ENCODE measurements around the gene PSG3.
A peak's percentile ranks its signal among the peaks of the same experiment; 100 is the strongest.
"Not testable (repeated sequence)": the region's sequence is repeated elsewhere in the genome, so short reads cannot be mapped to it uniquely, and the experiment has no call there.

PSG3 gene

GRCh38 chr19:42695811-42696503 is 44.3 kb downstream of the PSG3 start:
- no peak for DNase-seq (ENCODE audit: low spot score)

- peak; percentile 57 for DNase-seq (ENCODE audit: low spot score)
Observed at GRCh38 chr19:42693760-42694350, 46.4 kb downstream of the PSG3 start.

- DNase-seq (ENCODE audit: low spot score) = peak; percentile 30
Observed at GRCh38 chr19:42683917-42684513, 56.3 kb downstream of the PSG3 start.

GRCh38 chr19:42676326-42676725 is 64.0 kb downstream of the PSG3 start:
- DNase-seq (ENCODE audit: low spot score) = not testable (repeated sequence)

- not testable (repeated sequence) for DNase-seq (ENCODE audit: low spot score)
Observed at GRCh38 chr19:42674549-42674948, 65.7 kb downstream of the PSG3 start.

All from COLO829 (cell line).